CD8-positive, alpha-beta memory T cell (primary cell): ENCODE results near the gene MFSD6. TPM values are rescaled to one million over a fixed set of nuclear protein-coding genes. Genes with fewer than 3 reads are reported as not detected.

Source experiments
- CTCF ChIA-PET: fragments of 350-600 bp; sonication (Branson Sonifier 250); formaldehyde crosslinking; loops from one replicate; lab custom pipeline; 2021; ENCODE audit warnings: antibody characterized with exemption; lab: Charles Lee
- POLR2A ChIA-PET: fragments of 350-600 bp; sonication (Branson Sonifier 250); formaldehyde crosslinking; loops from one replicate; lab custom pipeline; 2021; ENCODE audit warnings: antibody characterized with exemption; lab: Charles Lee
- DNase-seq, 5 donors: peaks; one replicate each; pipeline versions ENCODE4 v3.0.0 to v3.0.0-alpha.2; 2020 to 2022; ENCODE audit warnings: mixed read lengths in 1 of 5
- H3K27ac ChIP-seq: one replicate; pipeline ENCODE4 v1.7.0; 2013; ENCODE audit warnings: low read depth, mild to moderate bottlenecking, low read length, moderate library complexity
- H3K27me3 ChIP-seq: 2 replicates; pipeline ENCODE4 v1.7.0; 2013; ENCODE audit warnings: low read length, mild to moderate bottlenecking; ENCODE audit not compliant: insufficient read depth, poor library complexity, severe bottlenecking
- H3K36me3 ChIP-seq: 2 replicates; pipeline ENCODE4 v1.7.0; 2013; ENCODE audit warnings: mild to moderate bottlenecking, low read length, moderate library complexity; ENCODE audit not compliant: insufficient read depth
- H3K4me1 ChIP-seq: 2 replicates; pipeline ENCODE4 v1.7.0; 2013; ENCODE audit warnings: mild to moderate bottlenecking, low read length, moderate library complexity; ENCODE audit not compliant: insufficient read depth
- H3K4me3 ChIP-seq: 2 replicates; pipeline ENCODE4 v1.7.0; 2013; ENCODE audit warnings: mild to moderate bottlenecking, low read length
- H3K9me3 ChIP-seq: 2 replicates; pipeline ENCODE4 v1.7.0; 2013; ENCODE audit warnings: mild to moderate bottlenecking, low read length
- H3K27ac Mint-ChIP-seq, 8 donors: one replicate each; pipeline ENCODE4 v1.8.0; 2020 to 2021; ENCODE audit warnings: mixed read lengths in 8 of 8, mild to moderate bottlenecking in 6 of 8, inconsistent platforms in 3 of 8, moderate library complexity in 3 of 8
- H3K27me3 Mint-ChIP-seq, 2 donors: one replicate each; pipeline ENCODE4 v1.8.0; 2020 to 2021; ENCODE audit warnings: mixed read lengths in 2 of 2, mild to moderate bottlenecking in 1 of 2, moderate library complexity in 1 of 2
- H3K36me3 Mint-ChIP-seq, 3 donors: one replicate each; pipeline ENCODE4 v1.8.0; 2020 to 2021; ENCODE audit warnings: mixed read lengths in 3 of 3, inconsistent platforms in 1 of 3, mild to moderate bottlenecking in 1 of 3
- H3K4me1 Mint-ChIP-seq, 3 donors: one replicate each; pipeline ENCODE4 v1.8.0; 2020 to 2021; ENCODE audit warnings: mixed read lengths in 3 of 3, inconsistent platforms in 1 of 3, mild to moderate bottlenecking in 1 of 3
- H3K4me3 Mint-ChIP-seq, 7 donors: one replicate each; pipeline ENCODE4 v1.8.0; 2020 to 2021; ENCODE audit warnings: mixed read lengths in 7 of 7, mild to moderate bottlenecking in 6 of 7, moderate library complexity in 4 of 7, inconsistent platforms in 2 of 7
- H3K9me3 Mint-ChIP-seq, 5 donors: one replicate each; pipeline ENCODE4 v1.8.0; 2020 to 2022; ENCODE audit warnings: mixed read lengths in 5 of 5, mild to moderate bottlenecking in 3 of 5, moderate library complexity in 2 of 5, inconsistent platforms in 1 of 5
- polyA plus RNA-seq: library from polyadenylated mRNA; unstranded; fragments of 300-500 nt; fragmentation: Illumina TruSeq; gene quantifications from one replicate; pipeline ENCODE4 v1.2.3, GENCODE V29; 2021
- total RNA-seq, 2 experiments: library from RNA; stranded (reverse); gene quantifications; one replicate each; pipeline ENCODE4 v1.2.3, GENCODE V29; 2021

The MFSD6 gene
- total and polyA plus RNA-seq, 3 experiments from 2014 or later, result 31.8 to 65.7 (median 64.9) TPM

- DNase-seq, result no peak
- Histone ChIP-seq H3K4me1 (peaks cover 32% of the 10 kb centered on the region), H3K27ac (no peak overlapping the region), H3K36me3 (peaks cover 5% of the 10 kb centered on the region), H3K27me3 (no peaks in the 10 kb centered on the region), H3K4me3 (no peak overlapping the region), H3K9me3 (no peaks in the 10 kb centered on the region)
- Mint-ChIP-seq H3K4me1 (peaks cover 61 to 88% (median 76%) of the 10 kb centered on the region in 3 donors), H3K4me3 (no peak overlapping the region), H3K27ac (no peak overlapping the region), H3K27me3 (no peaks in the 10 kb centered on the region), H3K9me3 (no peaks in the 10 kb centered on the region), H3K36me3 (peaks cover 15 to 35% (median 24%) of the 10 kb centered on the region in 3 donors)
- ChIA-PET POLR2A (no interaction called here), CTCF (interaction anchor here (1.1 kb wide), 1 partner anchor 67 kb away, joined by 6 read pairs; no protein-coding TSS in a partner anchor)
Measured at GRCh38 chr2:190449925-190450324, 41.8 kb downstream of the MFSD6 start.

GRCh38 chr2:190450363-190450762, 42.2 kb downstream of the MFSD6 start:
- no peak overlapping the region for H3K27ac Mint-ChIP-seq
- peaks cover 59 to 86% (median 74%) of the 10 kb centered on the region in 3 donors for H3K4me1 Mint-ChIP-seq
- Histone ChIP-seq H3K9me3 (no peaks in the 10 kb centered on the region), H3K27me3 (no peaks in the 10 kb centered on the region), H3K36me3 (peaks cover 5% of the 10 kb centered on the region), H3K4me1 (peaks cover 27% of the 10 kb centered on the region), H3K27ac (no peak overlapping the region), H3K4me3 (no peak overlapping the region)
- peaks cover 15 to 34% (median 24%) of the 10 kb centered on the region in 3 donors for H3K36me3 Mint-ChIP-seq
- no peaks in the 10 kb centered on the region for H3K27me3 Mint-ChIP-seq
- no peak for DNase-seq
- no peaks in the 10 kb centered on the region for H3K9me3 Mint-ChIP-seq
- ChIA-PET POLR2A (no interaction called here), CTCF (interaction anchor here (0.6 to 1.1 kb wide), 2 partner anchors 67 to 757 kb away, joined by 3 to 6 read pairs; no protein-coding TSS in a partner anchor)
- no peak overlapping the region for H3K4me3 Mint-ChIP-seq

- H3K27me3 Mint-ChIP-seq, result no peaks in the 10 kb centered on the region
- Histone ChIP-seq H3K36me3 (peaks cover 5% of the 10 kb centered on the region), H3K4me1 (peaks cover 20% of the 10 kb centered on the region), H3K27me3 (no peaks in the 10 kb centered on the region), H3K4me3 (no peak overlapping the region), H3K9me3 (no peaks in the 10 kb centered on the region), H3K27ac (no peak overlapping the region)
- H3K36me3 Mint-ChIP-seq, result peaks cover 19 to 41% (median 26%) of the 10 kb centered on the region in 3 donors
- CTCF ChIA-PET, result no interaction called here
- POLR2A ChIA-PET, result no interaction called here
- H3K27ac Mint-ChIP-seq, result peak overlapping the region in 6 of 8 donors; percentile 4 to 83 (median 26)
- peaks cover 54 to 79% (median 68%) of the 10 kb centered on the region in 3 donors for H3K4me1 Mint-ChIP-seq
- no peak for DNase-seq
- H3K9me3 Mint-ChIP-seq, result no peaks in the 10 kb centered on the region
- H3K4me3 Mint-ChIP-seq, result no peak overlapping the region
Measured at GRCh38 chr2:190451561-190452176, 43.5 kb downstream of the MFSD6 start.

- ChIA-PET POLR2A (no interaction called here), CTCF (no interaction called here)
- Histone ChIP-seq H3K4me1 (peaks cover 15% of the 10 kb centered on the region), H3K4me3 (no peak overlapping the region), H3K36me3 (peaks cover 5% of the 10 kb centered on the region), H3K9me3 (no peaks in the 10 kb centered on the region), H3K27me3 (no peaks in the 10 kb centered on the region), H3K27ac (no peak overlapping the region)
- Mint-ChIP-seq H3K9me3 (no peaks in the 10 kb centered on the region), H3K27me3 (no peaks in the 10 kb centered on the region), H3K4me1 (peaks cover 56 to 79% (median 69%) of the 10 kb centered on the region in 3 donors), H3K27ac (peak overlapping the region in 3 of 8 donors; percentile 19 to 56 (median 21)), H3K36me3 (peaks cover 27 to 48% (median 30%) of the 10 kb centered on the region in 3 donors), H3K4me3 (no peak overlapping the region)
- no peak for DNase-seq
Measured at GRCh38 chr2:190452433-190452832, 44.3 kb downstream of the MFSD6 start.

GRCh38 chr2:190454795-190455194, 46.6 kb downstream of the MFSD6 start:
- peaks cover 9% of the 10 kb centered on the region for H3K36me3 ChIP-seq
- H3K4me3 ChIP-seq, result no peak overlapping the region
- peaks cover 28 to 65% (median 31%) of the 10 kb centered on the region in 3 donors for H3K36me3 Mint-ChIP-seq
- no peak for DNase-seq
- ChIA-PET CTCF (no interaction called here), POLR2A (no interaction called here)
- H3K9me3 ChIP-seq, result no peaks in the 10 kb centered on the region
- peaks cover 18% of the 10 kb centered on the region for H3K4me1 ChIP-seq
- H3K9me3 Mint-ChIP-seq, result no peaks in the 10 kb centered on the region
- H3K27me3 Mint-ChIP-seq, result no peaks in the 10 kb centered on the region
- H3K27ac Mint-ChIP-seq, result peak overlapping the region in 2 of 8 donors; percentile 11 to 72
- H3K27me3 ChIP-seq, result no peaks in the 10 kb centered on the region
- no peak overlapping the region for H3K27ac ChIP-seq
- H3K4me1 Mint-ChIP-seq, result peaks cover 68 to 85% (median 83%) of the 10 kb centered on the region in 3 donors
- H3K4me3 Mint-ChIP-seq, result no peak overlapping the region

GRCh38 chr2:190455358-190456095, 47.4 kb downstream of the MFSD6 start:
- no peaks in the 10 kb centered on the region for H3K9me3 ChIP-seq
- H3K27ac ChIP-seq, result no peak overlapping the region
- H3K4me3 ChIP-seq, result no peak overlapping the region
- H3K27me3 ChIP-seq, result no peaks in the 10 kb centered on the region
- Mint-ChIP-seq H3K4me1 (peaks cover 71 to 89% (median 86%) of the 10 kb centered on the region in 3 donors), H3K36me3 (peaks cover 31 to 66% (median 32%) of the 10 kb centered on the region in 3 donors), H3K27ac (peak overlapping the region in 3 of 8 donors; percentile 2 to 23 (median 19)), H3K9me3 (no peaks in the 10 kb centered on the region), H3K27me3 (no peaks in the 10 kb centered on the region), H3K4me3 (no peak overlapping the region)
- peaks cover 22% of the 10 kb centered on the region for H3K4me1 ChIP-seq
- H3K36me3 ChIP-seq, result peaks cover 9% of the 10 kb centered on the region
- no peak for DNase-seq
- ChIA-PET CTCF (no interaction called here), POLR2A (no interaction called here)

GRCh38 chr2:190456833-190457232, 48.7 kb downstream of the MFSD6 start:
- DNase-seq, result no peak
- Mint-ChIP-seq H3K9me3 (no peaks in the 10 kb centered on the region), H3K36me3 (peaks cover 26 to 66% (median 31%) of the 10 kb centered on the region in 3 donors), H3K27ac (peak overlapping the region in 2 of 8 donors; percentile 16 to 59), H3K27me3 (no peaks in the 10 kb centered on the region), H3K4me3 (no peak overlapping the region), H3K4me1 (peaks cover 68 to 87% (median 86%) of the 10 kb centered on the region in 3 donors)
- H3K4me3 ChIP-seq, result no peak overlapping the region
- peaks cover 24% of the 10 kb centered on the region for H3K4me1 ChIP-seq
- no peaks in the 10 kb centered on the region for H3K9me3 ChIP-seq
- no peaks in the 10 kb centered on the region for H3K27me3 ChIP-seq
- H3K36me3 ChIP-seq, result peaks cover 9% of the 10 kb centered on the region
- no peak overlapping the region for H3K27ac ChIP-seq
- CTCF ChIA-PET, result no interaction called here
- POLR2A ChIA-PET, result no interaction called here

- POLR2A ChIA-PET, result no interaction called here
- H3K4me3 ChIP-seq, result no peak overlapping the region
- Mint-ChIP-seq H3K36me3 (peaks cover 26 to 68% (median 31%) of the 10 kb centered on the region in 3 donors), H3K27me3 (no peaks in the 10 kb centered on the region), H3K27ac (peak overlapping the region in 2 of 8 donors; percentile 16 to 59), H3K9me3 (no peaks in the 10 kb centered on the region), H3K4me3 (no peak overlapping the region), H3K4me1 (peaks cover 69 to 89% (median 87%) of the 10 kb centered on the region in 3 donors)
- CTCF ChIA-PET, result no interaction called here
- H3K27ac ChIP-seq, result no peak overlapping the region
- no peaks in the 10 kb centered on the region for H3K27me3 ChIP-seq
- no peaks in the 10 kb centered on the region for H3K9me3 ChIP-seq
- peaks cover 9% of the 10 kb centered on the region for H3K36me3 ChIP-seq
- DNase-seq, result no peak
- H3K4me1 ChIP-seq, result peaks cover 28% of the 10 kb centered on the region
Measured at GRCh38 chr2:190457256-190457655, 49.1 kb downstream of the MFSD6 start.
